ENCODE data around the gene DDX25.
A peak's percentile ranks its signal among the peaks of the same experiment; 100 is the strongest.
"Not testable (repeated sequence)": the region's sequence is repeated elsewhere in the genome, so short reads cannot be mapped to it uniquely, and the experiment has no call there.

Gene DDX25

DNA sequence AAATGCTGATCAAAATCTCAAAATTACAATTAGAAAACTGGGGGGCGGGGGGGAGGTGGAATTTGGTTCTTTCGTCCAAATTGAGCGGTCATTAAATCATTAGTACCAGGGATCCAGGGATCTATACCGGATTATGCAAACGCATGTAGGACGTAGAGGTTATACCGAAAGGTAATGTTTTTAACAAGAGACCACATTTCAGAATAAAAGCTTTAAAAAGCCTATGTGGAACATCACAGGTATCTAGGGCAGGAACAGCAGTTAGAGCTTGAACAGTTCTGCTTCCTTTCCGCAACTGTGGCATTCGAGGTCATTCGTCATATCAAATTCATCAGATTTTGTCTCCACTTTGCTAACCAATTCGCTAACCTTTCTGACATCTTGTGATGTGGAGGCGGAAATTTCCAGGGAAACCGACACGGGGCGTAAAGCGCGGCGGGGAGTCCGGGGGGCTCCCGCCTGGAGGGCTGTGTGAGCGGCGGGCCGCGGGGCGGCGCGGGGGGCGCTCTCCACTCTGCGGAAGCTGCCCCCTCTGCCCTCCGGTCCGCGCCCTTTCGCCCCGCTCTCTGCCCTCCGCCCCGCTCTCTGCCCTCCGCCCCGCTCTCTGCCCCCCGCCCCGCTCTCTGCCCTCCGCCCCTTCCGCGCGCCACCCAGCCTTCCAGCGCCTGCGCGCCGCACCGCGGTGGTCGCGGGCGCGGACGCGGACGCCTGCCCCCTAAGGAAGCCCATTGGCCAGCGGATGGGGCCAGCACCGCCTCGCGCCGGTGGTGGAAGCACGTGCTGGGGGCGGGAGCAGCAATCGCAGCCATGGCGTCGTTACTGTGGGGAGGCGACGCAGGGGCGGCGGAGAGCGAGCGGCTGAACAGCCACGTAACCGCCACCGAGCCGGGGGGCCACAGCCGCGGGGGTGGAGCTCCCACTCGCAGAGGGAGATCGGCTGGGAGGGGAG is at the start of gene DDX25:
TSS of gene DDX25 (plus strand) at position 798 of the 949 bp plus-strand sequence. CDS start at position 808, 10 bp downstream.
- peak; percentile 64 for DNase-seq

DNA sequence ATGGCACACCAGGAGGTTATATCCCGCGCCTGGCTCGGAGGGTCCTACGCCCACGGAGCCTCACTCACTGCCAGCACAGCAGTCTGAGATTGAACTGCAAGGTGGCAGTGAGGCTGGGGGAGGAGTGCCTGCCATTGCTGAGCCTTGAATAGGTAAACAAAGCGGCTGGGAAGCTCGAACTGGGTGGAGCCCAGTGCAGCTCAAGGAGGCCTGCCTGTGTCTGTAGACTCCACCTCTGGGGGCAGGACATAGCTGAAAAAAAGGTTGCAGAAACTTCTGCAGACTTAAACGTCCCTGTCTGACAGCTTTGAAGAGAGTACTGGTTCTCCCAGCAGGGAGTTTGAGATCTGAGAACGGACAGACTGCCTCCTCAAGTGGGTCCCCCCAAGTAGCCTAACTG is 46.6 kb upstream of the DDX25 start:
- DNase-seq: not testable (repeated sequence)

DNA sequence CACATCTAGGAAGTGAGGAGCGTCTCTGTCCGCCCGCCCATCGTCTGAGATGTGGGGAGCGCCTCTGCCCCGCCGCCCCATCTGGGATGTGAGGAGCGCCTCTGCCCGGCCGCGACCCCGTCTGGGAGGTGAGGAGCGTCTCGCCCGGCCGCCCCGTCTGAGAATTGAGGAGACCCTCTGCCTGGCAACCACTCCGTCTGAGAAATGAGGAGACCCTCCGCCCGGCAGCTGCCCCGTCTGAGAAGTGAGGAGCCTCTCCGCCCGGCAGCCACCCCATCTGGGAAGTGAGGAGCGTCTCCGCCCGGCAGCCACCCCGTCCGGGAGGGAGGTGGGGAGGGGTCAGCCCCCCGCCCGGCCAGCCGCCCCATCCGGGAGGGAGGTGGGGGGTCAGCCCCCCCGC is 41.5 kb upstream of the DDX25 start:
- not testable (repeated sequence) for DNase-seq

DNA sequence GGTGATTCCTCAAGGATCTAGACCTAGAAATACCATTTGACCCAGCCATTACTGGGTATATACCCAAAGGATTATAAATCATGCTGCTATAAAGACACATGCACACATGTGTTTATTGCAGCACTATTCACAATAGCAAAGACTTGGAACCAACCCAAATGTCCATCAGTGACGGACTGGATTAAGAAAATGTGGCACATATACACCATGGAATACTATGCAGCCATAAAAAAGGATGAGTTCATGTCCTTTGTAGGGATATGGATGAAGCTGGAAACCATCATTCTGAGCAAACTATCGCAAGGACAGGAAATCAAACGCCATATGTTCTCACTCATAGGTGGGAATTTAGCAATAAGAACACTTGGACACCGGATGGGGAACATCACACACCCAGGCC is 39.0 kb upstream of the DDX25 start:
- DNase-seq: not testable (repeated sequence)

DNA sequence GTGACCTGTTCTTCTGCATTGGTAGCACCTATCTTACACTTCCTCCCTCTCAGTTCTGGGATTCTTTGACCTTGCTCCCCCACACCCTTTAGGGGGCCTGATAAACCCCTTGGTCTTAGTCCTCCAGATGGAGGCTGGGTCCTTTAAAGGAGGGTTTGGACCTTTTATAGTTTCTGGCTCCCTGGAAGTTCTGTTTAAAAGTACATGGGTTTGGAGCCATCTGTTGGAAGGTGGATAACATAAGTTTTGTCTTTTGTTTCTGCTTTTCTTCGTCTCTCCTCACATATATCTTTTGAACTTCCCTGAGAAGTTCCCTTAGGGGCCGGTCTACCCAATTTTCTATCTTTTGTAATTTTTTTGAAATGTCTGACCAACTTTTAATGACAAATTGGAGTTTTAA is 34.8 kb upstream of the DDX25 start:
- DNase-seq: no peak

DNA sequence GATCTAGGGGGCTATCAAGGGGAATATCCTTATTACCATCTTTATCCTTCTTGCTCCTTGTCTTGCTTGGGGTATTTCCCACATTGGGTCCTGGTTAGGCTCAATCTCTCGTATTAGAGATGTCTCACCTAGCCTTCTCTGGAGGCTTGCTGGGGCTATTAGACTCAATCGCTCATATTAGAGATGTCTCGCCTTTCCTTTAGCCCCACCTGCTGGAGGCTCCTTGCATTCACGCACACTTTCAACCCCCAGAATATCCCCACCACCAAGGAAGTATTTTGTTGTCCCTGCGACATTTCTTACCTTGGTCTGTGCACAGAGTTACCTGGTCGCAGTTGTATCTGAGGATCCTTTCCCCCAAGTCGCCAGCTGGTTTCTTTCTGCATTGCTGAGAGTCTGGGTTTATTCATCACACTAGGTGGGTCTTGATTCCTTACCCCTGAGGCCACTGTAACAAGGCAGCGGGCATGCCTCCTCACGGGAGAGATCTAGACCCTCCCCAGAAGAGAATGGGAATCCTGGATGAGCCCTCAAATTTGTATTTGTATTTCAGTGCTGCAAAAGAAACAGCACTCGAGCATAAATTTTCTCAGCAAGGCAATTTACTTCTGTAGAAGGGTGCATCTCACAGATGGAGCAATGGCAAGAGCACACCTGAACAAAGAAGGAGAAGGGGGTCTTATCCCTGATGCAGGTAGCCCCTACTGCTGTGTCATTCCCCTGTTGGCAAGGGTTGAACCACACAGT is 32.7 kb upstream of the DDX25 start:
- no peak for DNase-seq

DNA sequence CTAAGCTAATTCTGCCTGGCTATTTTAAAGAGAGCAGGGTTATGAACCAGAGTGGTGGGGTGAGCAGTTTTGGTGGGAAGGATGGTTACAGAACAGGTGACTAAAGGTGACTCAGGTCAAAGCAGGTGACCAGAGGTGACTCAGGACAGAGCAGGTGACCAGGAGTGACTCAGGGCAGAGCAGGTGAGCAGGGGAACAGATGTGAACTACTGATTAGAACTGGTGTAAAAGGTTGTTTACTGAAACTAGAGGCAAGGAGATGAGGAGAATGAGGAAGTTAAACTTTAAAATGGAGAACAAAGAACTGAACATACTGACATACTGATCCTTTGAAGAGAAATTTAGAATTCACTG is 32.2 kb upstream of the DDX25 start:
- no peak for DNase-seq

DNA sequence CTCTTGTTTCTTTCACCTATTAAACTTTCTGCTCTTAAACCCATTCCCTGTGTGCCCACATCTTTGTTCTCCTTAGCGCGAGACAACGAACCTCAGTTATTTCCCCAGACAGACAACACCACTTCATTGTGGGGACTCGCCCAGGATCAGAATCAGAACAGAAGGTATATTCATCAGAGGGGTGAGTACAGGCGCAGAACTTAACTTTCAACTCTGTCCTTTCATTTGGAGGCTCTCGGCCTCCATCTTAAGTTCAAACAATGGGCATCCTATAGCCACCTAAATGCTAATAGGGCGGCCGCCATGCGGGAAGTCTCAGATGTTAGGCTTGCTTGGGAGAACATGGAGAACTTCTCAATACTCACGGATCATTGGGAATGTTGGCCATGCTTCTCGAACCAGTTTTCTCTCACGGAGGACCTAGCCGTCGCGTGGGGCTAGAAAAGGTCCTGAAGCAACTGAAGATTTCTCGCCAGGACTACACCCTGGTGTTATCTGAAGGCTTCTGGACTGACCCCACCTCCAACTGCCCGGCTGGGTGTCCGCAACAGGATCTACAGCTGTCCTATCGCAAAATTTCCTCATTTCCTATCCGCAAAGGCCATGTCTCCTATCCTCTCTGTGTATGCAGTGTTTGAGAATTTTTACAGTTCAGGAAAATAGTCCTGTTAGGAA is 30.3 kb upstream of the DDX25 start:
- no peak for DNase-seq

DNA sequence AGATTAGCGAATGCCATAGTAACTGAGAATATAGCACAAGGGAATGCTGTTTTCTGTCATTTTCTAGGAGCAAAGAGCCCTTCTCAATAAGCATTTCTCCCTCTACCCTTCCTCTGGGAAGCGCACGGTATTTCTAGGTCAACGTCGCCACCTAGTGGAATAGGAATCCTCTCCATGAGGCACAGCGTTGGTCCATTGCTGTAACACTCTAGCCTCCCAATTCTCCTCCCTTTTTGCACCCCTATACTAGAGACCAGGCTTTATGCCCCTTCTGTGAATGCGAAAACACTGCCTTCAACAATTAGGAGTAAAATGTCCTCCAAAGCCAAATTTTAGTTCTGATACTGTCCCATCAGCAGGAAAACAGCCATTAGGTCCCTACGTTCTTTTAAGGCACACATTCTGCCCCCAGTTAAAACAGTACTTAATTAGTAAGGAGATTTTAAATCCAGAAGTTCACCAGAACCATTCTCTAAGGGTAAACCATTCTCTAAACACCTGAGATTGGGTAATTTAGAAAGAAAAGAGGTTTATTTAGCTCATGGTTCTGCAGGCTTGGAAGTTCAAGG is 29.7 kb upstream of the DDX25 start:
- DNase-seq: no peak

DNA sequence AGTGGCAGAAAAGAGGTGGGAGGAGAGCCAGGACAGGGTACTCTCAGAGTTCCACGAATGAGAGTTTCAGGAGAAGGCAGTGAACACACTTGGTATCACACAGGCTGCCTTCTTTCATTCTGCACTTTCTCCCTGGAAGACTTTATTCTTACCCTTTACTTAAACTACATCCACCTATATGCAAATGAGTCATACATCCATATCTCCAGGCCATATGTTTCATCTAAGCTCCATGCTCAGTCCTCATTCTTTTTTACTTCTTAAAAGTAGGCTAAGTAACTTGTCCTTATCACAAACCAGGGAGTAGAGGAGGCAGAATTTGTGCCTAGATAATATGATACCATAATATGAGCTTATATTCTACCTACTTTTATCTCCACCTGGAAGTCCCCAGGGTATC is 23.0 kb upstream of the DDX25 start:
- no peak for DNase-seq

DNA sequence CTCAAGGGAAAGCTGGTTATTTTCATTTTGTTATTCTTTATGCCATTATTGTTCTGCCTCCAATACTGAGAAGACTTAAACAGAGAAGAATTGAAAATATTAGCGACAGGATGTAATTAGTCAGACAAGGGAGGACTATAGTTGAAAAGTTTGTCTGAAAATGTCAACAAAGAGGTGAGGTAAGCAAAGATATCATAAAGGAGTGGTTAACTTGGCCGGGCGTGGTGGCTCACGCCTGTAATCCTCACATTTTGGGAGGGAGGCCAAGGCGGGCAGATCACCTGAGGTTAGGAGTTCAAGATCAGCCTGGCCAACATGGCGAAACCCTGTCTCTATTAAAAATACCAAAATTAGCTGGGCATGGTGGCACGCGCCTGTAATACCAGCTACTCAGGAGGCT is 20.9 kb upstream of the DDX25 start:
- no peak for DNase-seq

DNA sequence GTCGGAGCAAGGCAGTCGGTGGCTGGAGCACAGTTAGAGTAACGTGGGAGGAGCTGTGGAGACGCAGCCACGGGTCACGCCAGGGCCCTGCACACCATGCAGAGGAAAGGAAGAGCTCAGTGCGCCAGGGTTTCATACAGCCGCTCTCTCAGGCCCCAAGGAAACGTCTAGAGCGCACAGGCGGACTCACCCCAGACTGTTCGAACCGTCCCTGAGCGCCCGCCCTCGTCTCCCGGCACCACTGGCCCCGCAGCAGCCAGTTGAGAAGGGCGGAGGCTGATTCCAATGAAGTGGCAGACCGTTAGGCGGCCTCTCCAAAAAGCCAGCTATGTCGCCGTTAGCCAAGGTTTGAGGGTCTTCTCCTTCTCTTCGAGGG is 17.3 kb upstream of the DDX25 start:
- DNase-seq: no peak

DNA sequence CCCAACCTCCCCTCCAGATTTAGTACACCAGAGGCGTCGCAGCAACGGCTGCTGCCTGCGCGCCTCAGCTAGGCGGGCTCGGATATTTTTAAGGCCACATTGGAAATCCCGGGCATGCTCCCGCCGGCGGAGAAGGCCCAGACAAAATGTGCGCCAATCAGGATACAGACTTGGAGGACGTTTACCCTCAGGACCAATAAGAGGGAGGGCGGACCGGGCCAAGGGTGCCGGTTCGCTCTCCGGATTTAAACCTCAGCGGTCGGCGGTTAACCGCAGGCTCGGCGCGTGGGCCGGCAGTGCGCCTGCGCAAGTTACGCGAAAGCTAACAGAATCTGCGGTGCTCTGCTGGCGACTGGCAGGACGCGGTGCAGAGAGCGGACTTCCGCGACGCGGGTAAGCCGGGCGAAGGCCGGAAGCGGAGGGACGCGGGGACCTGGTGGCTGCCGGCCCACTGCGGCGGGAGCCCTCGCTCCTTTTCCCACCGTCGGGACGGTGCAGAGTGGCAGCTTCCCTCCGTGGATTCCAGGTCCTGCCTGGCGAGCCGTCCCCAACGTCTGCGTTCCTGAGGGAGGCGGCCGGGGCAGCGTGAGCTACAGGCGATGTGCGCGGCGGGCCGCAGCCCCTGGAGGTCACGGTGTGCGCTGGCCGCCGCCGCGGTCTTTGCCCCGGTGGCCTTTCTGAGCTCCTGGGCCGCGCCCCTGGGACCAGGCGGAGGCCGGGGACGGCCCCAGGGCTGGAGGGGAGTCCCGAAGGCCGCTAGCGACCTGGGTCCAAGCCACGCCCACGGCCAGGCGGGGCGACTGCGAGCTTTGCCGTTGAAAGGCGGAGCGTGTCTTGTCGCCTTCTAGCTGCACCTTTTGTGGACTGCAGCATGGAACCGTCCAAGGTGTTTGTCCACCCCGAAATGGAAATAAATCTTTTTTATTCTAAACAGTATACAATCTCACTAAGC is 16.7 kb upstream of the DDX25 start, which contains the start of gene HYLS1:
TSS of gene HYLS1 (plus strand) at position 296 of the 952 bp plus-strand sequence. CDS start 11,701 bp downstream, outside the sequence.
- peak; percentile 99 for DNase-seq

DNA sequence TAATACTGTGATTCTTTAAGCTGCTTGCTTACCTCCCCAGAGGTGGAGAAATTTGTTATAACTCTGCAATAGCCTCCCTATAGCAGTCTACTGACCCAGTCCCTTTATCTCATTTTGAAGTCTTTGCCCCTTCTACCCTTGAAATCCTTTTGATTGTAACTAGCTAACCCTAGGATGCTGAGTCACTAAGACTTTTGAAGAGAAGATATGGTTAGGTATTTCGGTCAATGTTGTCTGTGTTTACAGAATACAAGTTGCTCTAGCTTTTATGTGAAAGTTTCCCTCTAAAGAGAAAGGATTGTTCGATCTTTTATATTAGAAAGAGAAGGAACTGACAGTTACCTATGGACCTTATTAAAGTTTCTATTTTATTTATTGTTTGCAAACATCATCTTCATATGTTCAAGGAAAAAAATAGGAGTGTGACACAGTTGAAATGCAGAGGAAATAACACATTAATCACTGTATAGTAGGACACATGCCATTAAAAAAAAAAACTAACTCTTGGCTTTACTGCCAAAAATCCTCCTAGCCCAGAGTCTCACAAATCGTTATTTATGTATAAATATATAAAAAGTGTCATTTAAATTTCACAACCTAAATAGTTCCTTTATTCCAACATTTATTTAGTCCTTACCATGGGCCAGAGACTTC is 13.7 kb upstream of the DDX25 start:
- no peak for DNase-seq

DNA sequence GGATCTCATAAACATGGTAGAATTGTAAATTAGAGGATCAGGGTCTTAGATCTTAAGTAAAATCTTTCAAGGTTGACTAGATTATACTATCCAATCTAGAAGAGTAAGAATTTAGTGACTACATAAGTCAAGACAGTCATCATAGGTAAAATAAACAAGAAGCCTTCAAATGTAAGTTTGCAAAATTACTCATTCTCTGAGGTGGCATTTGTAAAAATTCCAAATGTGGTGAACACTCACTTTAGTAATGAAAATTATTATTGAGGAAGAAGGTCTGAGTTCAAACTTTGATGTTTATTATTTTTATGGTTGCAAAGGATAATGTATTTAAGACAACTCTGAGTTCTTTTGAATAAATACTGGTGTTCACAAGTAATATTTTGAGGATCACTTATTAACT is 12.2 kb upstream of the DDX25 start:
- DNase-seq: no peak

DNA sequence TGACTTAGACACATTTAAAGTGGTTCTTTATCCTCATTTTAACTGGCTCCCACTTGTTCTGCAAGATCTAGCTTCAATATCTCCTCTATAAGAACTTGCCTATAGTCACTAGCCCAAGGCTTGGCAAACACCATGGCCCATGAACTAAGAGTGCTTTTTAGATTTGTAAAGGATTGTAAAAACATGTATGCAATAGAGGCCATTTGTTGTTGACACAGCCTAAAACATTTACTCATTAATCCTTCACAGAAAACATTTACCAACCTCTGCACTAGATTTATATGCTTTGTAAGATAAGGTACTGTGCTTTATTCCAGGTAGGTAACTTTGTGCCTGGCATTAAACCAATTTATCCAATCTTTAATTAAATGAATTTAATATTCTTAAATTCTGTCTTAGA is 11.3 kb upstream of the DDX25 start:
- DNase-seq: no peak

DNA sequence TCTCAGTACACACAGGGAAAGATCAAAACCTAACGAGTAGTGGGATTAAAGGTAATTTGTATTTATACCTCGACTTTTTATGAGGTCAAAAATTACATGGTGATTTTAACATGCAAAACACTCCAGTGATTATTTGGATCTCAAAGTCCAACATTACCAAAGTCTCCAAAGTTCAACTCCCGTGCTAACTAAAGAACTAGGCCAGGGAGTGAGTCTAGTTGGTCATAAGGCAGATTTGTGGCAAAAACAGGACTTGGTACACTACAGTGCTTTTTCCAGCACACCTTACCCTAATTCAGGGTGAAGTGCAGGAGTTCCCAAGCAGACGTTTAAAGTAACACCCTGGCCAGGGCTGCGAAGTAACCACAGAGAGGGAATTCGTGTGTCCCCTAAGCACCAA is 2.4 kb upstream of the DDX25 start:
- no peak for DNase-seq

DNA sequence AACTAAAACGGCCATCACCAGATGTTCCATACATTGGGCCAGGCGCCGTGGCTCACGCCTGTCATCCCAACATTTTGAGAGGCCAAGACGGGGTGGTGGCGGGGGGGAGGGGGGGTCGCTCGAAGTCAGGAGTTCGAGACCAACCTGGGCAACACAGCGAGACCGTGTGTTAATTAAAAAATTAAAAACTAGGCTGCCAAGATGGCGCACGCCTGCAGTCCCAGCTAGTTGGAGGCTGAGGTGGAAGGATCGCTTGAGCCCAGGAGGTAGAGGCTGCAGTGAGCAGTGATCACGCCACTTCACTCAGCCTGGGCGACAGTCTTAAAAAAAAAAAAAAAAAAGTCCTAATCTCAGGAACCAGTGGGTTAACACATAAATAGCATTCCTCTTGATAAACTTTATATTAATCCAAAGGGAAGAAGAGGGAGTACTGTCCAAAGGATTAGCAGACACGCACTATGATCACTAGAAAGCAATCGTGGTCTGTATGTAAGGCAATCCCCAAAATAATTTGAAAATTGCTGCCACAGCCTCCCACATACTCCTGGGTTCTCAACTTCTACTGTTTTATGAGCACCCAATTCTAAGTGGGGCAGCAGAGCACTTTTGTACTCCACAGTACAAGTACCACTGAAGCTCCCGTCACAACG is 1.9 kb upstream of the DDX25 start:
- no peak for DNase-seq

DNA sequence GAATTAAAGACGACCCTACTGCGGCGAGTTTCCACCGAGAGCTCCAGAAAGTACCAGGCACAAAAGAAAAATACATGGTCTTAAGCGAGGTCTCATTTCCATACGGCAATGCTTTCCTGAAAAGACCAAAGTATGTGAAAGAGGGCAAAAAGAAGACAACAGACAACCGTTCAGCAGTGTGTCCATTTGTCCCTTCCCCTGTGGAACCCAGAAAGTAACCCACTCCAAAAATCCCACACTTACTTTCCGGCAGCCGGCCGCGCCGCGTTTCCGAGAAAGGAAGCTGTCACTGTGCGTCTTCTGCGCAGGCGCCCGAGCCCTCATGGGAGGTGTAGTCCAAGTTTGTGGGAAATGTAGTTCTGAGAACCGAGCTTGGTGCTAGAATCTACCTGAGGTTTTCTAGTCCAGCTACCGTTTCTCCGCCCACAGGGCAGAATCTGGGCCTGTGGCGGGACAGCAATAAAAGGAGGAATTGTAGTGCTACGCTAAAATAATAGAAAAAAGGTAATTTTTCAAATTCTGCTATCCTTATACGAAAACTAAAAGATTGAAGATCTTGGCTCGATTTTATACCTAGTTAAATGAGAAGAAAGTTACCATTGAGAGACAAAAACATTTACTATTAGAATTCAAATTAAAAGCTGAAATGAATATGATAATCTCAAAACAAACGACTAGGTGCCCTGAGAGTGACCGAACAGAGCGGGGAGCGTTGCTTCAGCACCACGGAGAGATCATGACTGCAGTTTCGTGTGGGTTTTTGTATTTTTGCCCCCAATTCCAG is 1.2 kb upstream of the DDX25 start, which contains the start of gene PUS3:
TSS of gene PUS3 (minus strand) at position 280 of the 784 bp plus-strand sequence. CDS start 6,922 bp downstream, outside the sequence.
- DNase-seq: peak; percentile 93

DNA sequence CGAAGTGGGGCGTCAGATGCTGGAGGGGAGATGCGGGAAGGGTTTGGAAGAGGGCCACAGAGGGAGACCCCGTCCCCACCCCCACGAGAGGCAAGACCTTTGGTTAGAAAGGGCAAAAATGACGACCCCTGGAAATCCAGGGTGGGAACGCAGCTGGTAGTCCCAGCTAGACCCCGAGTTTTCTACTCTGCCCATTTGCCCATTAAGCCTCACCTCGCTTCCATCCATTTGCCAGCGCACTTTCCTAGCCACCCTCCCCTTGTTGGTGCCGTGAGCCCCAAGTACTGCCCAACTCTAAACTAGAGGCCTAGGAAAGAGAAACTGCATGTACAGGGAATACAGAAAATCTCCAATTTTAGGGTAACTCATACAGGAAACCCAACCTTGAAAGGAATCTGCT is 370 bp downstream of the DDX25 start:
- DNase-seq: no peak
